HEK293T (cell line): ENCODE results near the gene BCL7B.
A peak's percentile ranks its signal among the peaks of the same experiment; 100 is the strongest.
"Not testable (repeated sequence)": the region's sequence is repeated elsewhere in the genome, so short reads cannot be mapped to it uniquely, and the experiment has no call there.

ENCODE experiments used
- CTCF ChIA-PET: fragments of 350-600 bp; formaldehyde crosslinking; extraction: SDS; loops from one replicate; lab custom pipeline; 2021; ENCODE audit warnings: antibody characterized with exemption, inconsistent platforms; lab: Yijun Ruan, JAX
- POLR2A ChIA-PET: fragments of 350-600 bp; formaldehyde crosslinking; extraction: SDS; loops from one replicate; lab custom pipeline; 2020; ENCODE audit warnings: antibody characterized with exemption, inconsistent platforms; lab: Yijun Ruan, JAX
- DNase-seq: peaks from one replicate; pipeline ENCODE4 v3.0.0; 2012; ENCODE audit warnings: mixed read lengths; ENCODE audit errors: extremely low spot score
- ARNT ChIP-seq: fragments of 450-650 bp; IDR thresholded peaks from 2 replicates; pipeline ENCODE4 v1.6.1; 2017; ENCODE audit warnings: mild to moderate bottlenecking
- BHLHE40 ChIP-seq: fragments of 450-650 bp; IDR thresholded peaks from 2 replicates; pipeline ENCODE4 v1.6.1; 2016; ENCODE audit warnings: mild to moderate bottlenecking, moderate library complexity, borderline replicate concordance
- CTBP1 ChIP-seq: fragments of 450-650 bp; IDR thresholded peaks from 2 replicates; pipeline ENCODE4 v1.6.1; 2016; ENCODE audit warnings: borderline replicate concordance
- ELF4 ChIP-seq: fragments of 450-650 bp; IDR thresholded peaks from 2 replicates; pipeline ENCODE4 v1.6.1; 2017; ENCODE audit warnings: antibody characterized with exemption
- FOXA1 ChIP-seq: fragments of 450-650 bp; IDR thresholded peaks from 2 replicates; pipeline ENCODE4 v1.6.1; 2016; ENCODE audit warnings: mild to moderate bottlenecking
- FOXK2 ChIP-seq: fragments of 450-650 bp; IDR thresholded peaks from 2 replicates; pipeline ENCODE4 v1.6.1; 2016; ENCODE audit warnings: mild to moderate bottlenecking
- FOXM1 ChIP-seq: fragments of 450-650 bp; IDR thresholded peaks from 2 replicates; pipeline ENCODE4 v1.6.1; 2017; ENCODE audit warnings: mild to moderate bottlenecking, borderline replicate concordance
- HDGF ChIP-seq: fragments of 450-650 bp; IDR thresholded peaks from 2 replicates; pipeline ENCODE4 v1.6.1; 2017; ENCODE audit warnings: antibody characterized with exemption, borderline replicate concordance
- L3MBTL2 ChIP-seq: fragments of 450-650 bp; conservative IDR thresholded peaks from 2 replicates; pipeline ENCODE4 v1.6.1; 2016; ENCODE audit warnings: mild to moderate bottlenecking
- LEF1 ChIP-seq: fragments of 450-650 bp; IDR thresholded peaks from 2 replicates; pipeline ENCODE4 v1.6.1; 2017; ENCODE audit warnings: mild to moderate bottlenecking, borderline replicate concordance
- NFRKB ChIP-seq: fragments of 450-650 bp; IDR thresholded peaks from 2 replicates; pipeline ENCODE4 v1.6.1; 2016; ENCODE audit warnings: mild to moderate bottlenecking, moderate library complexity
- PKNOX1 ChIP-seq: fragments of 450-650 bp; IDR thresholded peaks from 2 replicates; pipeline ENCODE4 v1.6.1; 2016
- SP1 ChIP-seq: fragments of 450-650 bp; IDR thresholded peaks from 2 replicates; pipeline ENCODE4 v1.6.1; 2017
- SUZ12 ChIP-seq: fragments of 450-650 bp; IDR thresholded peaks from 2 replicates; pipeline ENCODE4 v1.6.1; 2016; ENCODE audit warnings: mild to moderate bottlenecking
- TARDBP ChIP-seq: fragments of 450-650 bp; IDR thresholded peaks from 2 replicates; pipeline ENCODE4 v1.6.1; 2016
- ZNF384 ChIP-seq: fragments of 450-650 bp; IDR thresholded peaks from 2 replicates; pipeline ENCODE4 v1.6.1; 2016

BCL7B gene

GRCh38 chr7:73585196-73585595, 27.7 kb upstream of the BCL7B start:
- ChIA-PET POLR2A (interaction anchor here (1.3 kb wide), 1 partner anchor 63 kb away, joined by 3 read pairs; the partner anchor contains the start of gene BAZ1B), CTCF (interaction anchor here (0.6 kb wide), 1 partner anchor 66 kb away, joined by 3 read pairs; no protein-coding TSS in a partner anchor)
- no peak for DNase-seq
- TF ChIP-seq ELF4, result no peak
- TF ChIP-seq FOXK2, result no peak
- TF ChIP-seq SP1, result no peak
- TF ChIP-seq TARDBP, result no peak
- TF ChIP-seq FOXA1, result no peak

- CTCF ChIA-PET, result no interaction called here
Observed at GRCh38 chr7:73582664-73583202, 25.2 kb upstream of the BCL7B start.

GRCh38 chr7:73581006-73581405, 23.5 kb upstream of the BCL7B start:
- CTCF ChIA-PET, POLR2A ChIA-PET, DNase-seq: not testable (repeated sequence)

More at GRCh38 chr7:73582664-73583202, 25.2 kb upstream of the BCL7B start:
- POLR2A ChIA-PET, result interaction anchor here (0.7 to 1.2 kb wide), 2 partner anchors 60 to 61 kb away, joined by 3 read pairs; partner anchors contain the start of gene BAZ1B
- DNase-seq, result no peak
- TF ChIP-seq FOXK2, result no peak
- TF ChIP-seq SUZ12, result no peak
- no peak for TF ChIP-seq PKNOX1
- TF ChIP-seq SP1, result no peak
- no peak for TF ChIP-seq ELF4
- no peak for TF ChIP-seq BHLHE40
- TF ChIP-seq TARDBP, result no peak
- no peak for TF ChIP-seq CTBP1
- TF ChIP-seq L3MBTL2, result no peak
- no peak for TF ChIP-seq LEF1

GRCh38 chr7:73578342-73579128, 21.0 kb upstream of the BCL7B start, which contains the start of gene TBL2:
TSS of gene TBL2 (minus strand) at chr7:73578579. CDS start at chr7:73578549, 30 bp downstream.
- POLR2A ChIA-PET, result interaction anchor here (0.6 to 3.6 kb wide), 8 partner anchors 10 to 142 kb away, joined by 3 to 18 read pairs (median 8); partner anchors contain the start of genes BAZ1B and STX1A
- TF ChIP-seq ZNF384, result no peak
- DNase-seq, result peak; percentile 99
- CTCF ChIA-PET, result interaction anchor here (0.7 to 1.0 kb wide), 2 partner anchors 29 to 110 kb away, joined by 3 read pairs; no protein-coding TSS in a partner anchor

GRCh38 chr7:73577627-73578341, 20.3 kb upstream of the BCL7B start:
- DNase-seq, result no peak
- POLR2A ChIA-PET, result interaction anchor here (0.6 to 3.6 kb wide), 5 partner anchors 9 to 139 kb away, joined by 3 to 18 read pairs (median 18); partner anchors contain the start of gene BAZ1B
- CTCF ChIA-PET, result interaction anchor here (1.0 kb wide), 1 partner anchor 109 kb away, joined by 3 read pairs; no protein-coding TSS in a partner anchor

GRCh38 chr7:73573791-73574190, 16.3 kb upstream of the BCL7B start:
- no peak for DNase-seq
- TF ChIP-seq NFRKB, result no peak
- no peak for TF ChIP-seq FOXA1
- no peak for TF ChIP-seq FOXM1
- no peak for TF ChIP-seq TARDBP
- TF ChIP-seq SUZ12, result no peak
- no peak for TF ChIP-seq PKNOX1
- TF ChIP-seq LEF1, result no peak
- no peak for TF ChIP-seq HDGF
- no peak for TF ChIP-seq SP1
- TF ChIP-seq ELF4, result no peak
- no peak for TF ChIP-seq ZNF384
- ChIA-PET POLR2A (no interaction called here), CTCF (no interaction called here)

More at GRCh38 chr7:73577627-73578341, 20.3 kb upstream of the BCL7B start:
- TF ChIP-seq PKNOX1 (no peak), TARDBP (no peak), BHLHE40 (no peak), FOXA1 (no peak), SP1 (no peak), L3MBTL2 (no peak), ELF4 (no peak), HDGF (no peak), LEF1 (no peak)

GRCh38 chr7:73573276-73573675, 15.8 kb upstream of the BCL7B start:
- POLR2A ChIA-PET, result no interaction called here

More at GRCh38 chr7:73573276-73573675, 15.8 kb upstream of the BCL7B start:
- no peak for TF ChIP-seq PKNOX1
- no peak for TF ChIP-seq TARDBP
- no peak for TF ChIP-seq ZNF384
- TF ChIP-seq ELF4, result no peak
- TF ChIP-seq SP1, result no peak
- no peak for TF ChIP-seq FOXA1
- TF ChIP-seq ARNT, result no peak
- TF ChIP-seq HDGF, result no peak
- no peak for TF ChIP-seq CTBP1
- TF ChIP-seq BHLHE40, result no peak
- no peak for DNase-seq
- CTCF ChIA-PET, result no interaction called here
